NOMO-1 treated with DMSO at 0.1 percent for 48 hours (cell line): ENCODE measurements around the gene NDUFA7.
"Not testable (repeated sequence)": the region's sequence is repeated elsewhere in the genome, so short reads cannot be mapped to it uniquely, and the experiment has no call there.

Experiments used
- DNase-seq: peaks from one replicate; lab custom pipeline; 2025; ENCODE audit not compliant: unreplicated experiment; lab: John Stamatoyannopoulos, UW

Gene NDUFA7

DNA sequence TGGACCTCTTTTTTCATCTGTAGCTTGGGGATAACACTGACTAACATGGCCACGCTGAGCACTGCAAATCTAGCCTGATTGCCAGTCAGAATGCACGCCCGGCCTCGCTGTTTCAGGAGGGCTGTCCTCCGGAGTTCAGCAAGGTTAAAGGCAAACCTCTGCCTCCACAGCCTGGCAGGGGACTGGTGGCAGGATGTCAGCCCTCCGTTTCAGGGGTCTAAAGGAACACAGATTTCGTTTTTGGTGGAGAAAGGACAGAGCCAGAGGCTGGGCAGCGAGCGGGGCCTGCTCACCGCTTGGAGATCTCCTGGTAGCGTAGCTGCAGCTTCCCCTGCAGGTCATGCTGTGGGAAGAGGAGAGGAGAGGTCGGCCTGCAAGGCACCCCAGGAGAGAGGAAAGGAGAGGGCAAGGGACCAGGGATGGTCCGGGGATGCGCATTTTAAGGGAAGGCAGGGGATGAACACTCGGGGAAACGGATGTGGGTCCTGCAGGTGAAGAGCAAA is 560 bp downstream of the NDUFA7 start:
- DNase-seq = no peak

- DNase-seq = no peak
Observed at GRCh38 chr19:8319807-8320520, 1.2 kb downstream of the NDUFA7 start.

DNA sequence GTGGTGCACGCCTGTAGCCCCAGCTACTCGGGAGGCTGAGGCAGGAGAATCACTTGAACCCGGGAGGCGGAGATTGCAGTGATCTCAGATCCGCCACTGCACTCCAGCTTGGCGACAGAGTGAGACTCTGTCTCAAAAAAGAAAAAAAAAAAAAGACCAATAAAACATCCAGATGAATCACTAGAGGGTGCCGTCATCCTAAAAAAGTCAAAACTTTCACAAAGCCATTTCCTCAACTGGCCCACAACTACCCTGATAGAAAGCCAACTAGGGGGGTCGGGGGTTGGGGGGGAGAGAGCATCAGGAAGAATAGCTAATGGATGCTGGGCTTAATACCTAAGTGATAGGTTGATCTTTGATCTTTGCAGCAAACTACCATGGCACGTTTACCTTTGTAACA is 2.3 kb downstream of the NDUFA7 start:
- not testable (repeated sequence) for DNase-seq

DNA sequence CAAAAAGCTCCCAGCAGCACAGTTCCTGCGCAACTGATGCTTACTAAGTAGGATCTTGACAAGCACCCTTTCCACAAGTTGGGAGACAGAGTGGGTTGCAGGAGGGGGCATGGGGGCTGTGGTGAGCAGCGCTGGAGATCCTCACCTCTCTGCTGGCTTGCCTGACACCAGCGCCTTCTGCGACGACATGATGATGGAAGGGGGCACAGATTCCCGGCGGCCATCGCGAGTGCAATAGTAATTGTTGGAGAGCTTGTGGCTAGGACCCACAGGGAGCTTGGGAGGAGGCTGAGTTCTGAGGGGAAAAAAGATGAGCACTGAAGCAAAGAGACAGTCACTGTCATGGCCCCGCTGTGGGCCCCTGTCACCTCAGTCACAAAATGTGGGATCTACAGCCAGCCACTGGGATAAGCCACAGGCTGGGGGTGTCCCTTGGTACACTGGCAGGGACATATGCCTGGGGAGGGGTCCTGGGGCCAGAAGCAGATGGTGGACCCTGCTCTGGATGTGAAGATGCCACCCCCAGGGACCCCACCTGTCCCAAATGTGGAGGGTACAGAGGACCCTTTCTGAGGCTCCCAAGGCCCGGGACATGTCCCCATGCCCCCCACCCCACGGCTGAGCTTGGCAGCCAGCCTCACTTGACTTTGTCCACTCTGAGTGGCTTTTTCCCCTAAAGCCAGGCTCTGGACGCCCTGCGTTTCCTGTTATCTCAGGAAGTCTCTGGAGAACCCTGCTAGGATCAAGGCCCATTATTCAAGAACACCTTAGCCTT is 4.6 kb downstream of the NDUFA7 start:
- DNase-seq = no peak

DNA sequence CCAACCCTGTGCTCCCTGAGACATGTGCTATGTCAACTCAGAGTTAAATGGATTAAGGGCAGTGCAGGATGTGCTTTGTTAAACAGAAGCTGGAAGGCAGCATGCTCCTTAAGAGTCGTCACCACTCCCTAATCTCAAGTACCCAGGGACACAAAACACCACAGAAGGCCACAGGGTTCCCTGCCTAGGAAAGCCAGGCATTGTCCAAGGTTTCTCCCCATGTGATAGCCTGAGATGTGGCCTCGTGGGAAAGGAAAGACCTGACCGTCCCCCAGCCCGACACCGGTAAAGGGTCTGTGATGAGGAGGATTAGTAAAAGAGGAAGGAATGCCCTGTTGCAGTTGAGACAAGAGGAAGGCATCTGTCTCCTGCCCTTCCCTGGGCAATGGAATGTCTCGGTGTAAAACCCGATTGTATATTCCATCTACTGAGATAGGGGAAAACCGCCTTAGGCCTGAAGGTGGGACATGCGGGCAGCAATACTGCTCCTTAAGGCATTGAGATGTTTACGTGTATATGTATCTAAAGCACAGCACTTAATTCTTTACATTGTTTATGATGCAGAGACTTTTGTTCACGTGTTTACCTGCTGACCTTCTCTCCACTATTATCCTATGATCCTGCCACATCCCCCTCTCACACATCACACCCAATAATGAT is 6.1 kb downstream of the NDUFA7 start:
- DNase-seq = not testable (repeated sequence)

- no peak for DNase-seq
Observed at GRCh38 chr19:8311461-8312260, 9.5 kb downstream of the NDUFA7 start.

DNA sequence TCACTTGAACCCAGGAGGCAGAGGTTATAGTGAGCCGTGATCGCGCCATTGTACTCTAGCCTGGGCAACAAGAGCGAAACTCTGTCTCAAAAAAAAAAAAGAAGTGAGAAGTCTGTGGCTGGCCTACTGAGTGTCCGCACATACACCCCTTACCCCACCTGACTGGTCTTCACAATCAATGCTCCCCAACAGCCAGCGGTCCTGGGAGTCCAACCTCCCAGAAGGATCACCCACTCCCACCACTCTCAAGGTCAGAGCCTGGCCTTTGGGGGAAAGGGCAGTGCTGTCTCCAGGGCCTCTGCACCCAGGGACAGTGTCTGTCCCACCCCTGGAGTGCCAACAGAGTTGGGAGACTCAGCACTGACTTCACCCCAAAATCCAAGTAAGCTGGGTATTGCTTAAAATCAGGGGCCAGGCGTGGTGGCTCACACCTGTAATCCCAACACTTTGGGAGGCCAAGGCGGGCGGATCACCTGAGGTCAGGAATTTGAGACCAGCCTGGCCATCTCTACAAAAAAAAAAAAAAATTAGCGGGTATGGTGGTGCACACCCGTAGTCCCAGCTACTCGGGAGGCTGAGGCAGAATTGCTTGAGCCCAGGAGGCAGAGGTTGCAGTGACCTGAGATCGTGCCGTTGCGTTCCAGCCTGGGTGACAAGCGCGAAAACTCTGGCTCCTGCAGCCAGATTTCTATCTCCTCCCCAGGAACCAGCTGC is 10.7 kb downstream of the NDUFA7 start:
- DNase-seq = no peak

DNA sequence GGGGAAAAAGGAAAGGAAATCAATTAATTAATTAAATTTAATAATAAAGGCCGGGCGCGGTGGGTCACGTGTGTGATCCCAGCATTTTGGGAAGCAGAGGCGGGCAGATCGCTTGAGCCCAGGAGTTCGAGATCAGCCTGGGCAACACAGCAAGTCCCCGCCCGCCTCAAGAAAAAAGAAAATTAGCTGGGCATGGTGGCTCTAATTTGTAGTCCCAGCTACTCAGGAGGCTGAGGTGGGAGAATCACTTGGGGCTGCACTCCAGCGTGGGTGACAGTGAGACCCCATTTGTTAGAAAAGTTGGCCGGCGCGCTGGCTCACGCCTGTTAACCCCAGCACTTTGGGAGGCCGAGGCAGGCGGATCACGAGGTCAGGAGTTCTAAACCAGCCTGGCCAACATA is 12.3 kb downstream of the NDUFA7 start:
- no peak for DNase-seq

GRCh38 chr19:8307965-8308866 is 13.0 kb downstream of the NDUFA7 start, which contains the start of gene CD320:
Gene CD320 (minus strand): TSS chr19:8308358. CDS start chr19:8308290, 68 bp downstream.
- peak; percentile 58 for DNase-seq

DNA sequence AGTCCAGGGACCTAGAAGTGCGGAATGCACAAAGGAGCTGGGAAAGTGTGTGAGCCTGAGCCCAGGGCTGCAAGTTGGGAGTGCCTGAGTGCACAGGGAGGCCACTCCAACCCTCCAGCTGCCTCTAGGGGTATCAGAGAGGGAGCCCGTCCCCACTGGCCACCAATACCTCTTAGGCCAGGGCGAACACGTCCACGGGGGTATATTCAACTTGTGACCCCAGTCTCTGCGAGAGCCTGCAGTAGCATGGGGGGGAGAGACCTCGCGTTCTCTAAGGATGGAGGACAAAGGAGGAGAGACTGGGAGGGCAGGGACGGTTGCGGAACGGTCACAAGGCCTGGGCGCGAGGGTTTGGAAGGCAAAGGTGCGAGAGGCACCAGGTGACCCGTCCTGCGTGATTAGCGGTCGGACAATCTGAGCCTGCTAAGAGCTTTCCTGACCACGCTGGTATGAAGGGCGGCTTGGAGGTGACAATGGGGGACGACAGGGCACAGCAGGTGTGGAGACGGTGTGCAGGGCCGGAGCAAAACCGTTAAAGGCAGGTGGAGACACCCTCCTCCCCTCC is 13.7 kb downstream of the NDUFA7 start:
- DNase-seq = no peak

DNA sequence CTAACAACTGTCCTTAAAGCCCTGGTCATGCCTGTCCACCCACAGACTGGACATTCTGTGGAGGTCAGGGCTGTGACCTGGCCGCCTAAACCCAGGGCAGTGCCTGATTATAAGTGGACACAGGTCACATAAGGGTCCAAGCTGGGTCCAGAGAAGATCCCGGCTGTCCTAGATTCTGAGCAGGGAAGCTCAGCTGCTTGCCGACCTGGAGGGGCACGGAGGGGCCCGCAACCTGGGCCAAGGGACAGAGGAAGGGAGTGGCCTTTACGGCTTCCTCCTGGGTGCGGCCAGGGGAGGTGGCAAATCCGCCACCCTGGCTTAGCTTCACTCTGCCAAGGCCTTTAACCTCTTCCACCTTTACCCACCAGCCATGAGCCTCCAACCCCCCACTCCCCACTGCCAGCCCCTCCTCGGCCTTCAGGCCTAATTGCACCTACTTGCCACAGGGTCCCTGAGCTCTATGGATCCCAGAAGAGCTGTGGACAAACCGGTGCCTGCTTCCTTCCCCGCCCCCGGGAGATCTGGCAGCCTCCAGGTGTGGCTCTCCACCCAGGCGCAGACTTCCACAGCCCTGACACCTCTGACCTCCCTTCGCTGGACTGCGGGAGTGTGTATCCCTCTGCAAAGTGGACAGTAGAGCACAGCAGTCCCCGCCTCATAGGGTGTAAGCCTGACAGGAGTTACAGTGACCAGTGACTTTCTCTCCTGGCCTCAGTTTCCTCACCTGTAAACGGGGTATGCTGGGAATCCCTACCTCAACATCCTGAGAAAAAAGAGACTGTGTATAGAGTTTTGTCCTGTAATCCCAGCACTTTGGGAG is 14.7 kb downstream of the NDUFA7 start:
- DNase-seq = no peak

DNA sequence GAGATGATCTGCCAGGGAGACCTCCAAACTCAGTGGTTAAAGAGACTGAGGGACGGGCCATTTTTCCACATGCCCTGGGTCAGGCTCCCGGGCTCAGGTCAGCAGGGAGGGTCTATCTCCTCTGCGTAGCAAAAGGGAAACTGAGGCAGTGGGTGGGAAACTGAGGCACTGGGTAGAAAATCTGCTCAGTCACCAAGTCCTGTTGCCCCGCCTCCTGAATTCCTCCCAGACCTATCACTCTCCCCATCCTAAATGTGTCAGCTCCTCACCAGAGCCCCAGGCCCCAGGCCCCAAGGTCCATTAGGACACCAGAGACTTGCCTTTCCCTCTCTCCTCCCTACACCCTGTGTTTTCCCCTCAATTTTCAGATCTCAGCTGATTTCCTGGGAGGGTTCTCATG is 15.4 kb downstream of the NDUFA7 start:
- no peak for DNase-seq

- DNase-seq = no peak
Observed at GRCh38 chr19:8304841-8305621, 16.1 kb downstream of the NDUFA7 start.

DNA sequence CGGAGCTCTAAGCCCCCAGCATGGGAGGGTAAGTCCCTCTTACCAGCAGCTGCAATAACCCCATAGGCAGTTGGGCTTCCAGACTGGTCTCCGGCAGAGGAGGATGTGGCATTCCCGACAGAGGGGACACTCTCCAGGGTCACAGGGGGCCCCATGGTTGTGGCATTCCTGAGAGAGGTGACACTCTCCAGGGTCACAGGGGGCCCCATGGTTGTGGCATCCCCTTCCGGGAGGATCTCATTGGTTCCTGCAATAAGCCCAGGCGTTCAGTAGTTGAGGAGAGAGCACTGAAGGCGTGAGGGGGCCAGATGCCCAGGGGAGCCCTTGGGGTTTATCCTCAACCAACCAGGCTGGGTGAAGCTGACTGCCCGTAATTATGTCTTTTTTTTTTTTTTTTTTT is 18.4 kb downstream of the NDUFA7 start:
- DNase-seq = no peak

DNA sequence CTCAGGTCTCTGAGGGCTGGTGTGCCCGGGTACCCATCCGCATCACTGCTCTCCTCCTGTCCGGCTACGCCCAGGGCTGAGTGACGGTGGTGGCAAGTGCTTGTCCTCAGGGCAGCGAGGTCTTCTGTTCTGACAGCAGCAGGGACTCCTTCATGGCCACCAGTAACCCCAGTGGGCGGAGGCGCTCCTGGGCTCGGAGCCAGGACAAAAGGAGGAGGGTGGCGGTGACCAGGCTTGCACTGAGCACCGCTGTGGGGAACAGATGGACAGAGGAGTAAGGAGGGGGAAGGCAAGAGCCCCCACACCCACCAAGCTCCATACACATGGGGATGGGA is 18.9 kb downstream of the NDUFA7 start:
- DNase-seq = no peak

DNA sequence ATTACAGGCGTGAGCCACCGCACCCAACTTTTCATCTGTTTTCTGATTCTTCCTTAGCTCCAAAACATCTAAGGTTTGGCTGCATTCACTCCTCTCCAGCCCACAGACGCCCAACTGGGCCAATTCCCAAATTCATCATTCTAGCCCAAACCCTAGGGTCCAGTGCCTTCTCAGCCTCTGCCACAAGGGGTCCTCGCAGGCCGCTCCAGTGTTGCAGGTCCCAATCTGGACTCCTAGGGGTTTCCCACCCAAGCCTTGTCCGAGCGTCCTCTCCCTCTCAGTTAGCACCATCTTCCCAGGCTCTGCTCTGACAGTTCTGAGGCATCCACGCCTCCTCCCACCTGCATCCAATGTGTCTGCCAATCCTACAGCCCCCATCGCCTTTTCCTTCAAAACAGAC is 29.8 kb downstream of the NDUFA7 start:
- not testable (repeated sequence) for DNase-seq

- not testable (repeated sequence) for DNase-seq
Observed at GRCh38 chr19:8276508-8276907, 44.7 kb downstream of the NDUFA7 start.
